GM18873 (cell line): Measurements from ENCODE around the gene RAD51B.
"Not testable (repeated sequence)": the region's sequence is repeated elsewhere in the genome, so short reads cannot be mapped to it uniquely, and the experiment has no call there.

Source experiments
- ATAC-seq: cut with Tn5 transposase; IDR thresholded peaks from one replicate; pipeline ENCODE4 v1.9.1; 2021; ENCODE audit warnings: mild to moderate bottlenecking, moderate library complexity, moderate number of reproducible peaks; ENCODE audit not compliant: unreplicated experiment, low FRiP score

The RAD51B gene

GRCh38 chr14:68428900-68429299 lies 609.3 kb downstream of the RAD51B start:
- ATAC-seq: not testable (repeated sequence)

GRCh38 chr14:68434173-68434572 lies 614.6 kb downstream of the RAD51B start:
- not testable (repeated sequence) for ATAC-seq

GRCh38 chr14:68435631-68436030 lies 616.1 kb downstream of the RAD51B start:
- ATAC-seq: not testable (repeated sequence)

GRCh38 chr14:68439676-68440075 lies 620.1 kb downstream of the RAD51B start:
- no peak for ATAC-seq

GRCh38 chr14:68440820-68441219 lies 621.2 kb downstream of the RAD51B start:
- no peak for ATAC-seq

- ATAC-seq: no peak
Measured at GRCh38 chr14:68441542-68441941, 622.0 kb downstream of the RAD51B start.

GRCh38 chr14:68442828-68443629 lies 623.5 kb downstream of the RAD51B start:
- ATAC-seq: no peak

- no peak for ATAC-seq
Measured at GRCh38 chr14:68444449-68445168, 625.0 kb downstream of the RAD51B start.

GRCh38 chr14:68446243-68447040 lies 626.9 kb downstream of the RAD51B start:
- no peak for ATAC-seq

GRCh38 chr14:68447581-68448251 lies 628.1 kb downstream of the RAD51B start:
- ATAC-seq: no peak

- ATAC-seq: no peak
Measured at GRCh38 chr14:68448252-68448902, 628.8 kb downstream of the RAD51B start.

GRCh38 chr14:68449561-68450181 lies 630.1 kb downstream of the RAD51B start:
- ATAC-seq: no peak

GRCh38 chr14:68450391-68451120 lies 631.0 kb downstream of the RAD51B start:
- no peak for ATAC-seq

GRCh38 chr14:68451696-68452373 lies 632.3 kb downstream of the RAD51B start:
- ATAC-seq: no peak

GRCh38 chr14:68458253-68458652 lies 638.7 kb downstream of the RAD51B start:
- ATAC-seq: no peak

- no peak for ATAC-seq
Measured at GRCh38 chr14:68458840-68459469, 639.4 kb downstream of the RAD51B start.

GRCh38 chr14:68459480-68460136 lies 640.0 kb downstream of the RAD51B start:
- no peak for ATAC-seq
